Stimulated activated CD8-positive, alpha-beta memory T cell treated with anti-CD3 and anti-CD28 coated beads, Interleukin-4, amount 100 ng/mL, for 1 hour (primary cell): Measurements from ENCODE around the gene KLRC4.
"Not testable (repeated sequence)": the region's sequence is repeated elsewhere in the genome, so short reads cannot be mapped to it uniquely, and the experiment has no call there.

Source experiments
- DNase-seq, 2 donors: peaks; one replicate each; pipeline ENCODE4 v3.0.0-alpha.2; 2020; ENCODE audit warnings: low read depth in 2 of 2, low spot score in 1 of 2

The KLRC4 gene

GRCh38 chr12:10368206-10369171 lies 41.1 kb downstream of the KLRC4 start:
- DNase-seq = no peak

- not testable (repeated sequence) for DNase-seq
These were observed 41.8 kb downstream of the KLRC4 start for GRCh38 chr12:10367714-10368113.

GRCh38 chr12:10366875-10367274 lies 42.7 kb downstream of the KLRC4 start:
- no peak for DNase-seq

GRCh38 chr12:10365696-10366405 lies 43.7 kb downstream of the KLRC4 start:
- no peak for DNase-seq

GRCh38 chr12:10364815-10365622 lies 44.5 kb downstream of the KLRC4 start:
- no peak for DNase-seq

GRCh38 chr12:10363914-10364814 lies 45.4 kb downstream of the KLRC4 start:
- no peak for DNase-seq

GRCh38 chr12:10363658-10363913 lies 46.0 kb downstream of the KLRC4 start:
- no peak for DNase-seq

- DNase-seq = no peak
These were observed 46.5 kb downstream of the KLRC4 start for GRCh38 chr12:10362828-10363657.

GRCh38 chr12:10362325-10362724 lies 47.2 kb downstream of the KLRC4 start:
- DNase-seq = no peak

- no peak for DNase-seq
These were observed 47.9 kb downstream of the KLRC4 start for GRCh38 chr12:10361622-10362021.

GRCh38 chr12:10361084-10361483 lies 48.5 kb downstream of the KLRC4 start:
- no peak for DNase-seq

- DNase-seq = no peak
These were observed 50.6 kb downstream of the KLRC4 start for GRCh38 chr12:10358969-10359368.

- no peak for DNase-seq
These were observed 51.4 kb downstream of the KLRC4 start for GRCh38 chr12:10358131-10358530.
